Sigmoid colon (tissue), 7 donors: ENCODE results near the gene NELFA. TPM values are rescaled to one million over a fixed set of nuclear protein-coding genes. Genes with fewer than 3 reads are reported as not detected.

Experiments used
- DNase-seq: peaks from one replicate; pipeline ENCODE4 v3.0.0-alpha.2; 2019
- H3K27ac ChIP-seq, 4 donors: fragments of 200-600 bp; sonication (generic); one replicate each; pipeline ENCODE4 v1.5.1; 2016 to 2019; ENCODE audit warnings: mild to moderate bottlenecking in 1 of 4
- H3K27me3 ChIP-seq, 3 donors: fragments of 200-600 bp; sonication (generic); one replicate each; pipeline ENCODE4 v1.5.1; 2019; ENCODE audit warnings: mild to moderate bottlenecking in 1 of 3
- H3K36me3 ChIP-seq, 4 donors: fragments of 200-600 bp; sonication (generic); one replicate each; pipeline ENCODE4 v1.5.1; 2016 to 2019
- H3K4me1 ChIP-seq, 4 donors: fragments of 200-600 bp; sonication (generic); one replicate each; pipeline ENCODE4 v1.5.1; 2017 to 2019
- H3K4me3 ChIP-seq, 4 donors: fragments of 200-600 bp; sonication (generic); one replicate each; pipeline ENCODE4 v1.5.1; 2017 to 2019; ENCODE audit warnings: mild to moderate bottlenecking in 2 of 4, moderate library complexity in 1 of 4
- H3K9me3 ChIP-seq, 4 donors: fragments of 200-600 bp in 3 of 4; sonication (generic) in 3 of 4; one replicate each; pipeline versions ENCODE4 v1.5.1 to v1.6.1; 2013 to 2019
- CTCF ChIP-seq, 4 experiments: fragments of 450-650 bp in 3 of 4; fragments of 200-600 bp in 1 of 4; IDR thresholded peaks; one replicate each; pipeline ENCODE4 v1.5.1; 2016 to 2019; ENCODE audit warnings: antibody characterized with exemption in 4 of 4, mild to moderate bottlenecking in 3 of 4, moderate library complexity in 2 of 4
- EP300 ChIP-seq, 4 donors: sonication (generic); formaldehyde crosslinking; IDR thresholded peaks; one replicate each; pipeline ENCODE4 v1.6.1; 2017; ENCODE audit warnings: antibody characterized with exemption in 4 of 4
- POLR2A ChIP-seq, 2 donors: fragments of 450-650 bp; IDR thresholded peaks; one replicate each; pipeline ENCODE4 v1.6.1; 2016; ENCODE audit warnings: antibody characterized with exemption in 2 of 2, mild to moderate bottlenecking in 2 of 2, moderate library complexity in 2 of 2
- POLR2AphosphoS5 ChIP-seq, 4 donors: sonication (generic); formaldehyde crosslinking; IDR thresholded peaks; one replicate each; pipeline ENCODE4 v1.6.1; 2017; ENCODE audit warnings: antibody characterized with exemption in 4 of 4
- WGBS, 2 donors: extraction: QIAGEN DNeasy Blood & Tissue Kit; methylation state at CpG; one replicate each; pipeline ENCODE4 v1.1.7; 2013; 5-methylcytosine and 5-hydroxymethylcytosine counted together
- intact Hi-C: fragments of 100-400 bp; cut with DNase I; formaldehyde crosslinking; loops from one replicate; pipeline ENCODE4 v1.15.1; 2023
- polyA plus RNA-seq, 3 donors: library from polyadenylated mRNA; stranded (reverse); fragments of 200-250 nt; gene quantifications; one replicate each; pipeline ENCODE4 v1.2.3, GENCODE V29; 2013
- total RNA-seq, 4 donors: library from RNA; depleted of rRNA; stranded (reverse); fragments of >200 nt; gene quantifications; one replicate each; pipeline ENCODE4 v1.1.0, GENCODE V29; 2016
- donor health status: healthy with polysubstance abuse.
- donor health status: Bipolar disorder and iron deficiency.
- donor health status: healthy.

Gene NELFA
- total and polyA plus RNA-seq, 7 donors = 13.8 to 27.4 (median 15.3) TPM

GRCh38 chr4:1952058-1952700 lies 56.6 kb downstream of the NELFA start:
- DNase-seq = no peak
- no peak for TF ChIP-seq POLR2AphosphoS5 (IDR thresholded peaks at IDR 0.05)
- TF ChIP-seq POLR2A (IDR thresholded peaks at IDR 0.05) = no peak
- TF ChIP-seq CTCF (IDR thresholded peaks at IDR 0.05) = no peak
- TF ChIP-seq EP300 (IDR thresholded peaks at IDR 0.05) = no peak
- Histone ChIP-seq H3K4me3 (no peak overlapping the region), H3K36me3 (peaks cover 11 to 60% (median 23%) of the 10 kb centered on the region in 4 donors), H3K27ac (no peak overlapping the region), H3K9me3 (no peaks in the 10 kb centered on the region), H3K27me3 (no peaks in the 10 kb centered on the region), H3K4me1 (no peaks in the 10 kb centered on the region)
- 95 to 96% methylated on average over 20 of the region's 20 CpGs for WGBS, 2 donors
- intact Hi-C loops = no loop called here

GRCh38 chr4:1950369-1950768 lies 58.4 kb downstream of the NELFA start:
- no peak for DNase-seq
- TF ChIP-seq CTCF (IDR thresholded peaks at IDR 0.05) = no peak
- Histone ChIP-seq H3K4me3 (no peak overlapping the region), H3K27me3 (no peaks in the 10 kb centered on the region), H3K36me3 (peaks cover 7 to 44% (median 20%) of the 10 kb centered on the region in 4 donors), H3K4me1 (no peaks in the 10 kb centered on the region), H3K27ac (no peak overlapping the region), H3K9me3 (no peaks in the 10 kb centered on the region)
- WGBS, 2 donors = 92 to 94% methylated on average over 10 of the region's 10 CpGs
- intact Hi-C loops = no loop called here

- WGBS, 2 donors = 94% methylated on average over 8 of the region's 8 CpGs
- Histone ChIP-seq H3K27me3 (no peaks in the 10 kb centered on the region), H3K27ac (no peak overlapping the region), H3K36me3 (peaks cover 3 to 38% (median 12%) of the 10 kb centered on the region in 4 donors), H3K4me1 (no peaks in the 10 kb centered on the region), H3K9me3 (no peaks in the 10 kb centered on the region), H3K4me3 (no peak overlapping the region)
- TF ChIP-seq POLR2A (IDR thresholded peaks at IDR 0.05) (no peak), CTCF (IDR thresholded peaks at IDR 0.05) (no peak), EP300 (IDR thresholded peaks at IDR 0.05) (no peak), POLR2AphosphoS5 (IDR thresholded peaks at IDR 0.05) (no peak)
- DNase-seq = no peak
- intact Hi-C loops = no loop called here
Observed at GRCh38 chr4:1948892-1949436, 59.8 kb downstream of the NELFA start.

GRCh38 chr4:1948232-1948631 lies 60.5 kb downstream of the NELFA start:
- intact Hi-C loops = no loop called here
- DNase-seq = no peak
- Histone ChIP-seq H3K4me1 (no peaks in the 10 kb centered on the region), H3K9me3 (no peaks in the 10 kb centered on the region), H3K27me3 (no peaks in the 10 kb centered on the region), H3K4me3 (no peak overlapping the region), H3K27ac (no peak overlapping the region), H3K36me3 (peaks cover 3 to 38% (median 12%) of the 10 kb centered on the region in 4 donors)
- 92 to 94% methylated on average over 16 of the region's 16 CpGs for WGBS, 2 donors
- no peak for TF ChIP-seq POLR2A (IDR thresholded peaks at IDR 0.05)
- TF ChIP-seq EP300 (IDR thresholded peaks at IDR 0.05) = no peak
- TF ChIP-seq POLR2AphosphoS5 (IDR thresholded peaks at IDR 0.05) = no peak
- no peak for TF ChIP-seq CTCF (IDR thresholded peaks at IDR 0.05)

- H3K9me3 ChIP-seq = no peaks in the 10 kb centered on the region
- H3K27ac ChIP-seq = no peak overlapping the region
- H3K4me3 ChIP-seq = no peak overlapping the region
- DNase-seq = no peak
- peaks cover 0 to 38% (median 8%) of the 10 kb centered on the region in 4 donors for H3K36me3 ChIP-seq
- TF ChIP-seq CTCF (IDR thresholded peaks at IDR 0.05) (no peak), POLR2A (IDR thresholded peaks at IDR 0.05) (no peak), POLR2AphosphoS5 (IDR thresholded peaks at IDR 0.05) (no peak), EP300 (IDR thresholded peaks at IDR 0.05) (no peak)
- H3K4me1 ChIP-seq = no peaks in the 10 kb centered on the region
- intact Hi-C loops = no loop called here
- no peaks in the 10 kb centered on the region for H3K27me3 ChIP-seq
- WGBS, 2 donors = 97 to 99% methylated on average over 1 of the region's 1 CpG
Observed at GRCh38 chr4:1945912-1946311, 62.9 kb downstream of the NELFA start.
